IMR-90 (cell line): ENCODE measurements around the gene FAM184A. TPM values are rescaled to one million over a fixed set of nuclear protein-coding genes. Genes with fewer than 3 reads are reported as not detected.

Experiments
- ATAC-seq: fragments of 200-7000 bp; cut with Tn5 transposase; 2 replicates; pipeline ENCODE4 v1.9.1; 2020; ENCODE audit warnings: low read depth, mild to moderate bottlenecking, moderate library complexity
- BruUV-seq: library from RNA; stranded (reverse); fragments of 400-500 nt; replicated peaks from 2 replicates; lab custom pipeline; 2021; lab: Mats Ljungman, UMichigan
- CTCF ChIA-PET: fragments of 300-600 bp; formaldehyde crosslinking; extraction: SDS; loops from one replicate; lab custom pipeline; 2021; ENCODE audit warnings: antibody characterized with exemption; lab: Yijun Ruan, JAX
- POLR2A ChIA-PET: fragments of 300-600 bp; sonication (Branson Sonifier 250); formaldehyde crosslinking; loops from one replicate; lab custom pipeline; 2022; ENCODE audit warnings: antibody characterized with exemption; ENCODE audit not compliant: unreplicated experiment; lab: Charles Lee
- DNase-seq: peaks from one replicate; pipeline ENCODE4 v3.0.0; 2013
- H2AFZ ChIP-seq: replicated peaks from 2 replicates; pipeline ENCODE3; 2013; ENCODE audit warnings: low read length, mild to moderate bottlenecking; ENCODE audit not compliant: poor library complexity
- H2AK5ac ChIP-seq: 2 replicates; pipeline ENCODE4 v1.6.1; 2013; ENCODE audit warnings: low read depth, low read length, inconsistent platforms
- H2AK9ac ChIP-seq: replicated peaks from 2 replicates; pipeline ENCODE3; 2013; ENCODE audit warnings: mild to moderate bottlenecking, low read depth, low read length, moderate library complexity; ENCODE audit not compliant: poor library complexity
- H2BK120ac ChIP-seq: 2 replicates; pipeline ENCODE4 v1.6.1; 2013; ENCODE audit warnings: low read depth, low read length, inconsistent platforms
- H2BK15ac ChIP-seq: 3 replicates; pipeline ENCODE4 v1.6.1; 2013; ENCODE audit warnings: low read depth, low read length, inconsistent platforms
- H2BK20ac ChIP-seq: 2 replicates; pipeline ENCODE4 v1.6.1; 2013; ENCODE audit warnings: low read depth, mild to moderate bottlenecking, inconsistent platforms, low read length, moderate library complexity
- H2BK5ac ChIP-seq: 2 replicates; pipeline ENCODE4 v1.6.1; 2013; ENCODE audit warnings: mild to moderate bottlenecking, low read depth, low read length, inconsistent platforms; ENCODE audit not compliant: poor library complexity, severe bottlenecking
- H3K14ac ChIP-seq: replicated peaks from 2 replicates; pipeline ENCODE4 v1.6.1; 2013; ENCODE audit warnings: low read depth, low read length, inconsistent platforms
- H3K18ac ChIP-seq: 2 replicates; pipeline ENCODE4 v1.6.1; 2013; ENCODE audit warnings: low read depth, low read length, control low read depth
- H3K23ac ChIP-seq: 2 replicates; pipeline ENCODE4 v1.6.1; 2013; ENCODE audit warnings: low read depth, low read length, inconsistent platforms
- H3K27ac ChIP-seq: 2 replicates; pipeline ENCODE4 v1.5.1; 2013; ENCODE audit warnings: mild to moderate bottlenecking, control low read depth, low read length; ENCODE audit not compliant: insufficient read depth
- H3K27me3 ChIP-seq: 2 replicates; pipeline ENCODE4 v1.6.1; 2013; ENCODE audit warnings: low read length; ENCODE audit not compliant: control insufficient read depth, insufficient read depth
- H3K36me3 ChIP-seq: 2 replicates; pipeline ENCODE4 v1.6.1; 2013; ENCODE audit warnings: low read length, mixed read lengths; ENCODE audit not compliant: control insufficient read depth, insufficient read depth
- H3K4ac ChIP-seq: 2 replicates; pipeline ENCODE4 v1.6.1; 2013; ENCODE audit warnings: low read depth, low read length, inconsistent platforms
- H3K4me1 ChIP-seq: 2 replicates; pipeline ENCODE4 v1.6.1; 2013; ENCODE audit warnings: low read length, mixed read lengths; ENCODE audit not compliant: control insufficient read depth, insufficient read depth
- H3K4me2 ChIP-seq: 2 replicates; pipeline ENCODE4 v1.6.1; 2013; ENCODE audit warnings: low read depth, mild to moderate bottlenecking, control low read depth, low read length, moderate library complexity
- H3K4me3 ChIP-seq: 2 replicates; pipeline ENCODE4 v1.5.1; 2013; ENCODE audit warnings: low read depth, mild to moderate bottlenecking, control low read depth, low read length, moderate library complexity; ENCODE audit not compliant: insufficient read depth
- H3K56ac ChIP-seq: 2 replicates; pipeline ENCODE4 v1.6.1; 2013; ENCODE audit warnings: low read length, inconsistent platforms; ENCODE audit not compliant: insufficient read depth; ENCODE audit errors: extremely low read depth
- H3K79me1 ChIP-seq, 2 experiments: 2 replicates each; pipeline ENCODE4 v1.6.1; 2013; ENCODE audit warnings: low read length in 2 of 2, inconsistent platforms in 1 of 2, low read depth in 1 of 2
- H3K9ac ChIP-seq: 2 replicates; pipeline ENCODE4 v1.6.1; 2013; ENCODE audit warnings: low read depth, low read length, control low read depth
- H3K9me1 ChIP-seq: 2 replicates; pipeline ENCODE4 v1.6.1; 2013; ENCODE audit warnings: low read length, inconsistent platforms; ENCODE audit not compliant: insufficient read depth
- H3K9me3 ChIP-seq: 2 replicates; pipeline ENCODE4 v1.6.1; 2013; ENCODE audit warnings: low read length; ENCODE audit not compliant: control insufficient read depth, insufficient read depth
- H4K20me1 ChIP-seq: 2 replicates; pipeline ENCODE4 v1.6.1; 2013; ENCODE audit warnings: low read length, inconsistent platforms; ENCODE audit not compliant: insufficient read depth
- H4K5ac ChIP-seq: 2 replicates; pipeline ENCODE4 v1.6.1; 2013; ENCODE audit warnings: mild to moderate bottlenecking, low read depth, low read length, control low read depth
- H4K8ac ChIP-seq, 2 experiments: 2 replicates each; pipeline ENCODE4 v1.6.1; 2013; ENCODE audit warnings: low read depth in 2 of 2, low read length in 2 of 2, control low read depth in 1 of 2, inconsistent platforms in 1 of 2
- H4K91ac ChIP-seq: 2 replicates; pipeline ENCODE4 v1.6.1; 2013; ENCODE audit warnings: low read depth, low read length, inconsistent platforms; ENCODE audit not compliant: insufficient read depth
- BHLHE40 ChIP-seq: fragments of 150-350 bp; IDR thresholded peaks from 2 replicates; pipeline ENCODE4 v1.6.1; 2016; ENCODE audit warnings: mild to moderate bottlenecking, low read depth, low read length
- CEBPB ChIP-seq: IDR thresholded peaks from 2 replicates; pipeline ENCODE4 v1.6.1; 2012; ENCODE audit warnings: low read depth, low read length, improper control_type of control experiment
- CHD1 ChIP-seq: IDR thresholded peaks from 2 replicates; pipeline ENCODE4 v1.6.1; 2012; ENCODE audit warnings: low read depth, low read length, improper control_type of control experiment
- CTCF ChIP-seq: conservative IDR thresholded peaks from 2 replicates; pipeline ENCODE4 v1.5.1; 2012; ENCODE audit warnings: mild to moderate bottlenecking, low read depth, low read length, improper control_type of control experiment
- ELK1 ChIP-seq: fragments of 150-350 bp; IDR thresholded peaks from 2 replicates; pipeline ENCODE4 v1.6.1; 2016; ENCODE audit warnings: low read depth, mild to moderate bottlenecking, low read length, moderate library complexity, borderline replicate concordance
- FOS ChIP-seq: fragments of 150-350 bp; IDR thresholded peaks from 2 replicates; pipeline ENCODE4 v1.6.1; 2016; ENCODE audit warnings: low read depth, low read length
- MAFK ChIP-seq: IDR thresholded peaks from 2 replicates; pipeline ENCODE4 v1.6.1; 2012; ENCODE audit warnings: low read depth, low read length, improper control_type of control experiment
- MAZ ChIP-seq: IDR thresholded peaks from 2 replicates; pipeline ENCODE4 v1.6.1; 2012; ENCODE audit warnings: low read depth, mild to moderate bottlenecking, low read length, improper control_type of control experiment, moderate library complexity, borderline replicate concordance
- MXI1 ChIP-seq: IDR thresholded peaks from 2 replicates; pipeline ENCODE4 v1.6.1; 2012; ENCODE audit warnings: low read depth, mild to moderate bottlenecking, low read length, moderate library complexity, borderline replicate concordance
- NFE2L2 ChIP-seq: fragments of 150-350 bp; IDR thresholded peaks from 2 replicates; pipeline ENCODE4 v1.6.1; 2016; ENCODE audit warnings: low read depth, mild to moderate bottlenecking, low read length
- POLR2A ChIP-seq: IDR thresholded peaks from 2 replicates; pipeline ENCODE4 v1.6.1; 2012; ENCODE audit warnings: mild to moderate bottlenecking, low read depth, low read length
- RAD21 ChIP-seq: IDR thresholded peaks from 2 replicates; pipeline ENCODE4 v1.6.1; 2012; ENCODE audit warnings: low read length, improper control_type of control experiment
- RCOR1 ChIP-seq: IDR thresholded peaks from 2 replicates; pipeline ENCODE4 v1.6.1; 2012; ENCODE audit warnings: mild to moderate bottlenecking, low read length, improper control_type of control experiment; ENCODE audit not compliant: insufficient replicate concordance
- RFX5 ChIP-seq: IDR thresholded peaks from 2 replicates; pipeline ENCODE4 v1.8.0; 2012; ENCODE audit warnings: low read depth, mild to moderate bottlenecking, low read length, moderate library complexity
- SMC3 ChIP-seq: fragments of 150-350 bp; IDR thresholded peaks from 2 replicates; pipeline ENCODE4 v1.6.1; 2016; ENCODE audit warnings: low read depth, mild to moderate bottlenecking, antibody characterized with exemption, low read length, moderate library complexity
- USF2 ChIP-seq: fragments of 150-350 bp; IDR thresholded peaks from 2 replicates; pipeline ENCODE4 v1.6.1; 2017; ENCODE audit warnings: mild to moderate bottlenecking, antibody characterized with exemption, low read length, low read depth
- WGBS, 2 experiments: methylation state at CpG; one replicate each; pipeline versions ENCODE4 v1.1.5 to v1.1.7; 2013; ENCODE audit warnings: missing lambda C conversion rate in 2 of 2; ENCODE audit not compliant: insufficient read length in 1 of 2; ENCODE audit errors: extremely low coverage in 2 of 2; 5-methylcytosine and 5-hydroxymethylcytosine counted together
- dilution Hi-C: fragments of 300-500 bp; cut with HindIII; formaldehyde crosslinking; loops from one replicate; pipeline ENCODE4 v1.14.3; 2018; ENCODE audit warnings: low sequenced_read_pairs; ENCODE audit not compliant: unreplicated experiment
- in situ Hi-C: fragments of 300-500 bp; cut with MboI; formaldehyde crosslinking; loops from 3 replicates; pipeline ENCODE4 v1.14.3; 2019; ENCODE audit warnings: low sequenced_read_pairs, inconsistent platforms, mixed read lengths
- intact Hi-C: fragments of 100-400 bp; cut with micrococcal nuclease; formaldehyde crosslinking; loops from 2 replicates; pipeline ENCODE4 v1.10.0; 2022
- polyA plus RNA-seq, 3 experiments: library from polyadenylated mRNA; depleted of rRNA; stranded (reverse); fragments of >200 nt; gene quantifications; 2 replicates each; pipeline ENCODE4 v1.2.3, GENCODE V29; 2012; ENCODE audit warnings: low replicate concordance in 1 of 3
- total RNA-seq: library from RNA; depleted of rRNA; stranded (reverse); fragments of >200 nt; gene quantifications from 2 replicates; pipeline ENCODE4 v1.2.3, GENCODE V29; 2012

Gene FAM184A
- total and polyA plus RNA-seq, 2 of the 4 experiments (the other 2 are of a cell fraction) = 0.03 TPM; not detected in 1

- ATAC-seq (no peak), DNase-seq (no peak)
- POLR2A ChIA-PET = no interaction called here
- in situ Hi-C loops = no loop called here
- H3K23ac ChIP-seq = no peak overlapping the region
- H4K8ac ChIP-seq = no peak overlapping the region
- BruUV-seq = no TSS peak
- TF ChIP-seq CEBPB (no peak), MAZ (no peak), BHLHE40 (no peak), FOS (no peak), CTCF (no peak), NFE2L2 (no peak), USF2 (no peak), MXI1 (no peak), POLR2A (no peak), MAFK (no peak), ELK1 (no peak), RCOR1 (no peak), RAD21 (no peak), RFX5 (no peak), SMC3 (no peak), CHD1 (no peak)
- no peak overlapping the region for H2BK5ac ChIP-seq
- no peak overlapping the region for H2AK5ac ChIP-seq
- no peak overlapping the region for H3K14ac ChIP-seq
- intact Hi-C loops = no loop called here
- no peaks in the 10 kb centered on the region for H4K20me1 ChIP-seq
- H2AFZ ChIP-seq = no peak overlapping the region
- dilution Hi-C loops = no loop called here
- H3K4me3 ChIP-seq = no peak overlapping the region
- no peak overlapping the region for H2AK9ac ChIP-seq
- no CpG with 5 or more reads among the region's 3 CpGs for WGBS, 2 experiments
- no peak overlapping the region for H2BK20ac ChIP-seq
- peaks cover 5% of the 10 kb centered on the region; the same call in 1 of the 2 replicates for H3K27me3 ChIP-seq
- no peak overlapping the region for H3K4ac ChIP-seq
- no peak overlapping the region for H3K18ac ChIP-seq
- no peak overlapping the region for H2BK120ac ChIP-seq
- no peak overlapping the region for H4K5ac ChIP-seq
- H3K27ac ChIP-seq = no peak overlapping the region
- H3K9ac ChIP-seq = no peak overlapping the region
- H3K4me1 ChIP-seq = no peaks in the 10 kb centered on the region
- H3K56ac ChIP-seq = no peak overlapping the region
- H3K79me1 ChIP-seq = no peaks in the 10 kb centered on the region
- no peak overlapping the region for H3K4me2 ChIP-seq
- no peaks in the 10 kb centered on the region for H3K9me3 ChIP-seq
- H3K36me3 ChIP-seq = no peaks in the 10 kb centered on the region
- no peak overlapping the region for H2BK15ac ChIP-seq
- CTCF ChIA-PET = interaction anchor here (0.6 kb wide), 1 partner anchor 507 kb away, joined by 5 read pairs; no protein-coding TSS in a partner anchor
- no peak overlapping the region for H4K91ac ChIP-seq
- no peaks in the 10 kb centered on the region for H3K9me1 ChIP-seq
Observed at GRCh38 chr6:119108076-119108475, 29.6 kb upstream of the FAM184A start.
